Loucy (cell line): ENCODE data around the gene SMG1.

Experiments used
- H2AFZ ChIP-seq: fragments of 200-600 bp; sonication (generic); 2 replicates; pipeline ENCODE4 v1.6.0; 2016; ENCODE audit warnings: antibody characterized with exemption, mild to moderate bottlenecking, low read length, moderate library complexity
- H3F3A ChIP-seq: fragments of 200-600 bp; 2 replicates; pipeline ENCODE4 v1.6.0; 2016; ENCODE audit warnings: antibody characterized with exemption, low read depth, mild to moderate bottlenecking
- H3K27me3 ChIP-seq: fragments of 200-600 bp; sonication (generic); 2 replicates; pipeline ENCODE4 v1.6.1; 2014; ENCODE audit warnings: low read length, mild to moderate bottlenecking; ENCODE audit not compliant: insufficient read depth, poor library complexity, severe bottlenecking
- H3K36me3 ChIP-seq: fragments of 200-600 bp; sonication (generic); 2 replicates; pipeline ENCODE4 v1.6.1; 2016; ENCODE audit warnings: low read length; ENCODE audit not compliant: insufficient read depth
- H3K4me1 ChIP-seq: fragments of 200-600 bp; sonication (generic); 2 replicates; pipeline ENCODE4 v1.5.1; 2014; ENCODE audit warnings: low read length, mild to moderate bottlenecking; ENCODE audit not compliant: insufficient read depth, poor library complexity, severe bottlenecking
- H3K4me2 ChIP-seq: fragments of 200-600 bp; sonication (generic); 2 replicates; pipeline ENCODE4 v1.6.0; 2014; ENCODE audit warnings: antibody characterized with exemption, low read length, low read depth, mild to moderate bottlenecking; ENCODE audit not compliant: poor library complexity, severe bottlenecking
- H3K4me3 ChIP-seq: fragments of 200-600 bp; sonication (generic); 2 replicates; pipeline ENCODE4 v1.5.1; 2014; ENCODE audit warnings: low read length, mild to moderate bottlenecking, mixed read lengths; ENCODE audit not compliant: poor library complexity, severe bottlenecking
- H3K79me2 ChIP-seq: fragments of 200-600 bp; sonication (generic); 2 replicates; pipeline ENCODE4 v1.6.1; 2014; ENCODE audit warnings: low read length; ENCODE audit not compliant: insufficient read depth
- H3K9ac ChIP-seq: fragments of 200-600 bp; sonication (generic); 2 replicates; pipeline ENCODE4 v1.6.0; 2014; ENCODE audit warnings: mild to moderate bottlenecking, low read depth, low read length, moderate library complexity; ENCODE audit not compliant: poor library complexity, severe bottlenecking
- H3K9me2 ChIP-seq: fragments of 200-600 bp; sonication (generic); replicated peaks from 2 replicates; pipeline ENCODE4 v1.6.1; 2016; ENCODE audit warnings: low read depth, low read length, mixed read lengths
- H3K9me3 ChIP-seq: fragments of 200-600 bp; sonication (generic); 2 replicates; pipeline ENCODE4 v1.6.1; 2014; ENCODE audit warnings: mild to moderate bottlenecking, antibody characterized with exemption, low read length, low read depth; ENCODE audit not compliant: insufficient read depth
- H4K20me1 ChIP-seq: fragments of 200-600 bp; sonication (generic); 2 replicates; pipeline ENCODE4 v1.6.0; 2014; ENCODE audit warnings: antibody characterized with exemption, low read length, mild to moderate bottlenecking; ENCODE audit not compliant: insufficient read depth, poor library complexity, severe bottlenecking
- EZH2phosphoT487 ChIP-seq: fragments of 200-600 bp; IDR thresholded peaks from 2 replicates; pipeline ENCODE4 v1.6.1; 2018; ENCODE audit warnings: antibody characterized with exemption, mild to moderate bottlenecking, moderate library complexity, borderline replicate concordance
- TF ChIP-seq, protein P1 (sequence below): fragments of 200-600 bp; sonication (generic); conservative IDR thresholded peaks from 2 replicates; pipeline ENCODE4 v1.5.1; 2014; ENCODE audit warnings: mild to moderate bottlenecking, antibody characterized with exemption, low read length

Gene SMG1

GRCh38 chr16:18842565-18842964 lies 83.6 kb downstream of the SMG1 start:
- H2AFZ ChIP-seq, result no peak overlapping the region
- H3K36me3 ChIP-seq, result peaks cover 85% of the 10 kb centered on the region
- H3K9me3 ChIP-seq, result no peaks in the 10 kb centered on the region
- H3K4me2 ChIP-seq, result no peak overlapping the region
- no peaks in the 10 kb centered on the region for H3K4me1 ChIP-seq
- no peaks in the 10 kb centered on the region for H3K79me2 ChIP-seq
- H3K9ac ChIP-seq, result no peak overlapping the region
- H3F3A ChIP-seq, result no peaks in the 10 kb centered on the region
- no peaks in the 10 kb centered on the region for H3K9me2 ChIP-seq
- H4K20me1 ChIP-seq, result no peaks in the 10 kb centered on the region
- H3K4me3 ChIP-seq, result no peak overlapping the region
- TF ChIP-seq EZH2phosphoT487, result no peak
- TF ChIP-seq, protein P1, sequence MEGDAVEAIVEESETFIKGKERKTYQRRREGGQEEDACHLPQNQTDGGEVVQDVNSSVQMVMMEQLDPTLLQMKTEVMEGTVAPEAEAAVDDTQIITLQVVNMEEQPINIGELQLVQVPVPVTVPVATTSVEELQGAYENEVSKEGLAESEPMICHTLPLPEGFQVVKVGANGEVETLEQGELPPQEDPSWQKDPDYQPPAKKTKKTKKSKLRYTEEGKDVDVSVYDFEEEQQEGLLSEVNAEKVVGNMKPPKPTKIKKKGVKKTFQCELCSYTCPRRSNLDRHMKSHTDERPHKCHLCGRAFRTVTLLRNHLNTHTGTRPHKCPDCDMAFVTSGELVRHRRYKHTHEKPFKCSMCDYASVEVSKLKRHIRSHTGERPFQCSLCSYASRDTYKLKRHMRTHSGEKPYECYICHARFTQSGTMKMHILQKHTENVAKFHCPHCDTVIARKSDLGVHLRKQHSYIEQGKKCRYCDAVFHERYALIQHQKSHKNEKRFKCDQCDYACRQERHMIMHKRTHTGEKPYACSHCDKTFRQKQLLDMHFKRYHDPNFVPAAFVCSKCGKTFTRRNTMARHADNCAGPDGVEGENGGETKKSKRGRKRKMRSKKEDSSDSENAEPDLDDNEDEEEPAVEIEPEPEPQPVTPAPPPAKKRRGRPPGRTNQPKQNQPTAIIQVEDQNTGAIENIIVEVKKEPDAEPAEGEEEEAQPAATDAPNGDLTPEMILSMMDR, result no peak
- no peaks in the 10 kb centered on the region for H3K27me3 ChIP-seq

DNA sequence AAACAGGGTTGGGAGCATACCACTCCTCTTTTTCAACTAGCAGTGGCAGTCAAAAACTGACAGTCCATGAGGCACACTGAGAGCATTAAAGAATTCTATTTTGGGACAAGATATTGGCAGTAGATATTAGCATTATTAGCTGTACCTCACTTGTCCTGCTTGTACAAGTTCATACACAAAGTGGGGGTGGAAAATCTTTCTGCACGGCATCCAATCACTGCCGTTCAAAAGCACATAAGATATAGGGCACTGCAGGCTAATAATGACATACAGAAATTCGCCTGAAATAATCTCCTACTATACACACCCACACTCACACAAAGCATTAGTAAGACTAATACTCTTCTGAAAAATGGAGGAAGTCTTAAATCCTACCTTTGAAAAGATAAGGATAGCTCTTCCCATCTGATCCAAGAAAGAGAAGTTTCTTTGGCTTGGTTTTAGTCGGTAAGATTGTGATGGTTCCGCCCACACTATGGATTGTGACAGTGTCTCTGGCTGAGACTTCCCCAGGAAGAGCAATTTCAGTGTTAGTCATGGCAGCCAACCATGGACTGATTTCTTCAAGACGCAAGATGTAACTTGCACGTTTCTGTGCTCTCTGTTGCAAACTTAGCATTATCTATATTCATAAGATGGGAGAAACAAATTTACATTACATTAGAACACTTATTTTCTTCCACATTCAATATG lies 84.2 kb downstream of the SMG1 start:
- Histone ChIP-seq H3K4me2 (no peak overlapping the region), H3K9me3 (no peaks in the 10 kb centered on the region), H3K9ac (no peak overlapping the region), H3K27me3 (no peaks in the 10 kb centered on the region), H3F3A (no peaks in the 10 kb centered on the region), H3K4me1 (no peaks in the 10 kb centered on the region), H3K36me3 (peaks cover 85% of the 10 kb centered on the region), H3K9me2 (no peaks in the 10 kb centered on the region), H3K4me3 (no peak overlapping the region), H3K79me2 (no peaks in the 10 kb centered on the region), H4K20me1 (no peaks in the 10 kb centered on the region), H2AFZ (no peak overlapping the region)
- TF ChIP-seq, protein P1, result no peak
- TF ChIP-seq EZH2phosphoT487, result no peak

DNA sequence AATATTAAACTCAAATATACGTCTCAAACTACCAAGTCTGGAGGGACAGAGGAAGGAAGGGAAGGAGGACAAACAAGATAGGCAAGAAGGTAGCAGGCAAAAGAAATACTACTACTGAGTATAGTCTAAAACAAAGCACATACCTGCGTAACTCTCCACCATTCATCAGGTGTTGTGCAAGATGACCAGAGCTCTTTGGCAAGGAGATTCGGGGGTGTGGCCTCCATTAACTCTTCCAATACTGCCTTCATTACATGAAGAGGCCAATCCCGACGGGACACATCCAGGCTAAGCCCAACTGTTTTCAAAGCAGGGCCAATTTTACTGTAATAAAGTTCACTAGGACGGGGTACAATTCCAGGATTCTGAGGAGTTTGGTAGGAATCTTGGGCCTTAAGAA lies 86.7 kb downstream of the SMG1 start:
- H3K4me1 ChIP-seq, result no peaks in the 10 kb centered on the region
- no peaks in the 10 kb centered on the region for H3F3A ChIP-seq
- H2AFZ ChIP-seq, result no peak overlapping the region
- H3K79me2 ChIP-seq, result no peaks in the 10 kb centered on the region
- H3K27me3 ChIP-seq, result no peaks in the 10 kb centered on the region
- TF ChIP-seq, protein P1, result no peak
- TF ChIP-seq EZH2phosphoT487, result no peak
- H3K9me2 ChIP-seq, result no peaks in the 10 kb centered on the region
- H3K4me2 ChIP-seq, result no peak overlapping the region
- H3K9ac ChIP-seq, result no peak overlapping the region
- H3K9me3 ChIP-seq, result no peaks in the 10 kb centered on the region
- no peak overlapping the region for H3K4me3 ChIP-seq
- no peaks in the 10 kb centered on the region for H4K20me1 ChIP-seq
- H3K36me3 ChIP-seq, result peaks cover 86% of the 10 kb centered on the region
